Retina (tissue), 1 donor: ENCODE data around the gene BIN1.

ENCODE experiments used
- DNase-seq: peaks from one replicate; pipeline ENCODE4 v3.0.0-alpha.2; 2016

The BIN1 gene

DNA sequence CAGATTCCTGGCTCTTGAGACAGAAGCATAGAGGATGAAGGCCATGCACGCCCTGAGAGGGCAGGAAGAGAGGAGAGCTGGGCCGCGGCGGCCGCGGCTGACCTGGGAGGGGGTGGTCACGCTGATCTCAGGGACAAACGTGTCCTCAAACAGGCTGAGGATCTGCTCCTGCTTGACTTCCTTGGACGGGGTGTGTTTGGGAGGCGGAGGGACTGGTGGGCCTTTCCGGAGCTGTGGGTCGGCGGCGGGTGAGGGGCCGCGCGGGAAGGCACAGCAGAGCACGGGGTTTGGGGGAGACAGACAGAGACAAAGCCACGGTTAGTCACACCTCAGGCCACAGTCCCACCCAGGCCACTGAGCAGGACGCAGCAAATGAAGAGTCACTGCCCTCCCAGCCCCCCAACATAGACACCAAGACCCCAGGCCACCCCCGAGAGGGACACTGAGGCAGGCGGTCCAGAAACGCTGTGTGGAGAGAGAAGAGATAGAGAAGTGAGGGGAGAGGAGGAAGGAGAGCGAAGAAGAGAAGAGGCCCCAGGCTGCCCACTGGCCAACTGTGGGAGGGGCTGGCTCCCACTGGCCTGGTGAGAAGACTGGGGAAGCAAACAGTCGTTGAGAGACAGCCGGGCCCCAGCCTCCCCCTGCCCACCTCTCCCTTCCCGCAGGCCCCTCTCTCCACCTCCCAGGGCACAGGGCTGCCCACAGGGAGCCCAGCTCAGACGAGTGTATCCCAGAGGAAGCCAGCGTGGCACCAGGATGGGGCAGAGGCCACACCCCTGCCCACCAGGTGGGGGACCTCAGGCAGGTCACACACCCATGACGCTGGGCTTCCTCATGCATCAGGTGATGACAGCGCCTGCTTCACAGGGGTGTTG lies 49.3 kb downstream of the BIN1 start:
- DNase-seq = no peak

DNA sequence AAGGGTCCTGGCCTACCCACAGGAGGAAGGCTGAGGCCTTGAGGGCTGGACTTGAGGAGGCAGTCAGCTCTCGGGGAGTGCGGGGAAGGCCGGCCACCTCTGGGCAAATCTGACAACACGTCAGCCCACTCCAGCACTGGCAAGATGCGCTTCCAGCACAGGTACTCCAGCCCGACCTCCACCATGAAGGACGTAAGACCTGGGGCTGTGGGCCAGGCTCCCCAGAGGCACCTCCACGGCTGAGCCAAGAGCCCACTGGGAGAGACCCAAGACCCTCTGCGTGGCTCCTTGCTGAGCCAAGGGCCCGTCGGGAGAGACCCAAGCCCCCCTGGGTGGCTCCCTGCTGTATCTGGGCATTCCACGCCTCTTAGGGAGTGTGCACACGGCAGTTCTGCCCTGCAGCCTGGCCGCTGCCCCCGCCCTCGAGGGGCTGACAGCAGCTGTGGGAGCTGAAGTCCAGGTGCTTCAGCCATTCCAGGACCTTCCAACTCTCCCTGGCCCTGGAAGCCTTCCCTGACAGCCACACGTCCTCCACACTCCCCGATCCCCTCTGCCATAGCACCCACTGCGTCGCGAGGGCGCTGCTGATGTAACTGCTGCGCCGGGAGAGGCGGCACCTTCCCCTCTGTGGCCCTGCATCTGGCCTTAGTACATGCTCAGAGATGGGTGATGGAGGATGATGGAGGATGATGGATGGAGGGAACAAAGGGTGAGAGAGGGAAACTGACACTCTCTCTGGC lies 50.2 kb downstream of the BIN1 start:
- no peak for DNase-seq

GRCh38 chr2:127056086-127056485 lies 50.9 kb downstream of the BIN1 start:
- no peak for DNase-seq

DNA sequence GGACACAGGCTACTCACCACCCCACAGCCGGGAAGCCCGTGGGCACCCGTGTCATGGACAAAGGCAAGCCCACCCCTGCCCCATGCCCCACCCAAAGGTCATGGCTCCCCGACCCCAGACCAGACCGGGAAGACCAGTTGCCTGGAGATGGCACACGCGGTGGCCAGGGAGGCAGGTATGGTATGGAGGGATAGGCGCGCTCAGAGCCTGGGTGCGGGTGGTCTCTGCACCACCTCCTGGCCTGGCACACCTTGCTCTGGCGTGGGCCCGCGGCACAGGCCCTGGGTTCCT lies 51.2 kb downstream of the BIN1 start:
- DNase-seq = no peak

DNA sequence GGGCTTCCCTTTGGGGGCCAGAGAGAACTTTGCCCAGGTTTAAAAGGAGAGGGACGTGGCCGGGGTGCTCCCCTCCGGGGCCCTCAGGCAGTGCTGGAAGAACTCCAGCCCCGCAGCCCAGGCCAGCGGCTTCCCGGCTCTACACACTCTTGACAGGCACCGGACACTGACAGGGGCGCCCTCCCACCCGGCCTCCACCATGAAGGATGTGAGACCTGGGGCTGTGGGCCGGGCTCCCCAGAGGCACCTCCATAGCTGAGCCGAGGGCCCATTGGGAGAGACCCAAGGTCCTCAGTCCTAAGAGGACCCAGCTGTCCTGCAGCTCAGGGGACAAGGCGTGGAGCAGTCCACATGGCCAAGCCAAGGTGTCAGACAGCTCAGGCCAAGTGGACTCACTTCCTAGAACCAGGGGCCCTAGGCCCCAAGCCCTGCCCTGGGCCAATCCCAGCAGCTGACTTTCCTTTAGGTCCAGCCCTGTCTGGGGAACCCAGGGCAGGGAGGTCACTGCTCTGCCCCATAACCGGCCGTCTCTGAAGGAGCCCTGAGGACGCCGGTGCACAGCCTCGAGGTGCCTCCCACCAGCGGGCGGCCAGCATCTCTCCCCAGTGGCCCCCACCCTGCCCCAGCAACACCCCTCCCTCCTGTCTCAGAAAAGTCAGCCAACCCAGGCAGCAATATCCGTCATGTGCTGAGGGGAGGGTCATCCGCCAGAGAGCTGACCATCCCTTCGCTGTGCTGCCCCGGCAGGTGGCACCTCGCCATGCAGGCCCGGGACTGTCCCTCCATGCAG lies 51.8 kb downstream of the BIN1 start:
- no peak for DNase-seq

GRCh38 chr2:127054604-127054930 lies 52.4 kb downstream of the BIN1 start:
- DNase-seq = no peak

DNA sequence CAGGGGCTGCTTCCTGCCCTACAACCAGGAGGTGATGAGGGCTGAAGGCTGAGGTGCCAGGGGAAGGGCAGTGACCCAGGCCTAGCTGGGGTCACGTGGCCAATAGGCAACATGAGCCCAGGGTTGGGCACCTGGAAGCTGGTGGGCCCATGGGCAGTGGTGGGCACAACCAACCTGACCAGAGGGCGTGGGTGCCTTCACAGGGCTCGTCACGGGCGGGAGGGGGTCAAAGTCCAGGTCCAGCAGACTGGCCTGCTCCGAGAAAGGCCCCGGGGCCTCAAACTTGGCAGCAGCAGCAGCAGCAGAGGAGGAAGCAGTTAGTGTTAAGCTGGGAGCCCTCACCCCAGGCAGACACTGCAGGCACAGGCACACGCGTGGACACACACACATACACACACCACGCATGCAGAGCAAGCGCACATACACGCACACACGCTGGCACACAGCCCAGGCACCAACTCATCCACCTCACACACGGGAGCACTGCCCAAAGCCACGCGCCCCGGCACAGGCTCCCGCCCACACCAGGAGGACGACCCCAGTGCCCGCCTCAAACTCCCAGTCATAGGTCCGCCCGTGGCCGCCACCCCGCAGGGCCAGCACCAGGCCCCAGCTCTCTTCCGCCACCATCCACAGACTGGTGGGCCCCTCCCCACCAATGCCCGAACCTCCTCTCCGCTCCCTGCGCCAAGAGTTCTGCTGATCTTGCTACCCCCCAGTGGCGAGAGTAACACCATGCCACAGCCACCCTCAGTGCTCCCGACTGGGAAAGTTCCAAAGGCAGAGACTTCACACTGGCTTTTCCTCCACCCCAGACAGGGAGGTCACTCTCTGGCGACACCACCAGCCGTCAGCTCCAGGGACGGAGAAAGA lies 53.0 kb downstream of the BIN1 start:
- DNase-seq = no peak

DNA sequence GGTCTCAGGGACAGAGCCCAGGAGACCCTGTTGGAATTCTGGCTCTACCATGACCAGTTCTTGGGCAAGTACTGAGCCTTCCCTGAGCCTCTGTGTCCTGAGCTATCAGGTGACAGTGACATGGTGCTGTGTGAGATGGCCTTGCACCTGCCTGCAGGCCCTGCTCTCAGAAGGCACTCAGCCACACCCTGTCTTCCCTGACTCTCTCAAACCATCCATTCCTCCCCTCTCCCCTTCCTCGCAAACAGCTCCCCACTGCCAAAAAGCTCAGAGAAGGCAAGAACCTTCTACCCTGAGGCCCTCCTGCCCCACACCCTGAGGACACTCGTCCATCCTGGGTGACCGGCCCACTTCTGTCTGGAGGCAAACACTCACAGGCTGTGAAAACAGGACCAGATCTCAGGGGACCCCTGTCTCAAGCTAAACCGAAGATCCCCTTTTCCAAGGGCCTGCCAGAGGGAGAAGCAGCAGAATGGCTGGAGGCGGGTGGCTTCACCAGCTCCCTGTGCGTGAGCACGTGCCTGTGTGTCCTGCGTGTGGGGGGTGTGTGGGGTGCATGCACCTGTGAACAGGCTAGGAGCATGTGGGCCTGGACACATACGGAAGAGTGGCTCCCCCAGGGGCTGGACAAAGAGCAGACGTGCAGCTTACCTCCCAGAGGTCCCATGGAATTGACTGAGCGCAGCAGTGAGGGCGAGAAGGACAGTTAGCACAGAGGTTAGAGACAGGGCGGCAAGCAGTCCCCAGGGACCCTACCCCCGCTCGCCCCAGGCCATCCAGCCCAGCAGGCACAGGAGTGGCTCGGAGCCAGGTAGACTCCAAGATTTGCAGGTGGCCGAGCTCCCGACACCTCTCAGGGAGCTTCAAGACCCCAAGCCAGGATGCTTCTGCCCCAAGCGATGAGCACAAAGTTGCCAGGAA lies 53.9 kb downstream of the BIN1 start:
- DNase-seq = no peak

DNA sequence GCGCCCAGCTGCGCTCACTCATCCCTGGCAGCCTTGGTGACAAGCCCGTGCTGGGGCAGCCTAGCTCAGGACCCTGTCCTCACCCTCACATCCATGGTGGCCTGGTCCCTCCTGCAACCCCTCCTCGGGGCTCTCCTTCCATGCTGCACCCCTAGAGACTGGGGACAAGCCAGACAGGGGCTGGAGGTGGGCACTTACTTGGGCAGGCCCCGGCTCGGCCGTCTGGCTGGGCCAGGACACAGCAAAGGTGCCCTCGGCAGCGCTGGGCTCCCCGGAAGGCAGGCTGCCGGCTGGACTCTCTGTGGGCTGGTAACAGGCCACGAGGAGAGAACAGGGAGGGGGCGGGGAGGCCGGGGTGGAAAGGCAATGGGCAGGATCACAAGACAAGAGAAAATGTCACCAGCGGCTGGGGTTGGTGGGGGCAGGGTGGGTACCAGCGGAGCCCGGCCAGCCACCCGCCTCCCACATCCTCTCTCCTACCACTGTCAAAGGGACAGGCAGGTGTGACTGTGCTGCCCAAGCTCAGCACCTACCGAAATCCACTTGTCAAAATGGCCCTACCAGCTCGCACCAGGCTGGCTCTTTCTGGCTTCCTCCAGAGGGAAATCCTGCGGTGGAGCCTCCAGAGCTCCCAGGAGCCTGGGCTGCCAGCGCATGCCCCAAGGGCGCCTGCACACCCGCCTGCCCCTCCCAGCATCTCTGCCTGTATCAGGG lies 54.7 kb downstream of the BIN1 start:
- no peak for DNase-seq

- no peak for DNase-seq
These were observed 55.6 kb downstream of the BIN1 start for GRCh38 chr2:127051116-127052056.

DNA sequence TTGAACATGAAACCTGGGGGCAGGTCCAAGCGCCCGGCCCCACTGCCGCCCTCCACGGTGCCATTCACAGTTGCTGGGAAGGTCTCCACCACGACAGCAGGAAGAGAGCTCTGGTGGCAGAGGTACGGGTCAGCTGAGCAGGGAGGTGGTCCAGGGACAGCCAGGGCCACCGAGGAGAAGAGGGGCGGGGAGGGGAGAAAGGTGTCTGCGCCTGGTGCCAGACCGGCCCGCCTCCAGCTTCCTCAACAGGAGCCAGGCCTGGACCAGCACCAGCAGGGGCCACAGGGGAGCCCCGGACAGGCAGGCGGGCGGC lies 56.2 kb downstream of the BIN1 start:
- no peak for DNase-seq

DNA sequence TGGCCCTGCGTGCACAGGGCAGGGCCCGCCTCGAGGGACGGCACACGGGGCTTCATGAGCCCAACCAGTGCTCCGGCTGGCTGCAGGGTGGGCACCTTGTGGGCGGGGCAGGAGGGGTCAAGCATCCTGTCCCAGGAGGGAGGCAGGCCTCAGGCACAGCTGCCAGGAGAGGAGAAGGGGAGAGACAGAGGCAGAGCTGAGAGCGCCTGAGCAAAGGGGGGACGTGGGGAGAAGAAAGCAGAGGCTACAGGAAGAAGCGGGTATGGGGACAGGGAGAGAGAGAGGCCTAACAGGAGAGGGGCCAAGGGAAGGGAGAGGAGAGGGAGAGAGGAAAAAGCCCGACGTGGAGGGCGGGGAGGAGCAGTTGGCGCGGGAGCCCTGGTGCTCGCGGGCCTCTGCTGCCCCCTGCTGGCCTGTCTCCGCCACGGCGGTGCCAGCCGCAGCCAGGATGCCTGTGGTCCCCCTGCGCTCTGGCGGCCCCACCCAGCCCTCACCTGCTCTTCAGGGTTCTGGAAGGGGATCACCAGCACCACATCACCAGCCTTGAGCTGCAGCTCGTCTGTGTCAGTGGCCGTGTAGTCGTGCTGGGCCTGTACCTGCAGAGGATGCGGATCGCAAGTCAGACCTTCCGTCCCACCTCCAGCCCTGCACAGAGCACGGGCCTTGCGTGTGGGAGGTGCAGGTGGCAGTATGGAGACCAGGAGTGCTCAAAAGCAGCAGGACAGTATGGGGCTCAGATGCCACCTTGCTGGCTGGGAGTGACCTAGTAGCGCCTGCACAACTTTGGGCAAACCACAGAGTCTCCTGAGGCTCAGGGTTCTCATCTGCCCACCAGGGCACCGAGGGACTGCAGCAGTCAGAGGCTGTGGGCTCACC lies 56.8 kb downstream of the BIN1 start:
- peak; percentile 85 for DNase-seq

- DNase-seq = no peak
These were observed 57.7 kb downstream of the BIN1 start for GRCh38 chr2:127048969-127049897.

- no peak for DNase-seq
These were observed 58.4 kb downstream of the BIN1 start for GRCh38 chr2:127048618-127048935.

- DNase-seq = no peak
These were observed 59.0 kb downstream of the BIN1 start for GRCh38 chr2:127047716-127048617.

- no peak for DNase-seq
These were observed 59.9 kb downstream of the BIN1 start for GRCh38 chr2:127047054-127047453.

GRCh38 chr2:127046579-127046978 lies 60.4 kb downstream of the BIN1 start:
- DNase-seq = no peak
